IPS-18c (cell line): ENCODE measurements around the gene NCLN.
"Not testable (repeated sequence)": the region's sequence is repeated elsewhere in the genome, so short reads cannot be mapped to it uniquely, and the experiment has no call there.

Experiments
- H3K4me3 ChIP-seq: 2 replicates; pipeline ENCODE4 v1.7.0; 2013; ENCODE audit warnings: low read depth, mild to moderate bottlenecking, low read length, moderate library complexity; ENCODE audit not compliant: insufficient read depth
- H3K9me3 ChIP-seq: one replicate; pipeline ENCODE4 v1.6.1; 2013; ENCODE audit warnings: mild to moderate bottlenecking, low read length, moderate library complexity; ENCODE audit not compliant: control insufficient read depth, insufficient read depth

The NCLN gene

GRCh38 chr19:3204646-3205275, 19.0 kb downstream of the NCLN start:
- no peak overlapping the region for H3K4me3 ChIP-seq

GRCh38 chr19:3206216-3206953, 20.7 kb downstream of the NCLN start:
- H3K9me3 ChIP-seq = peaks cover 2% of the 10 kb centered on the region

More at GRCh38 chr19:3204646-3205275, 19.0 kb downstream of the NCLN start:
- H3K9me3 ChIP-seq = no peaks in the 10 kb centered on the region

GRCh38 chr19:3207461-3208242, 21.9 kb downstream of the NCLN start:
- Histone ChIP-seq H3K4me3 (no peak overlapping the region), H3K9me3 (peaks cover 2% of the 10 kb centered on the region)

More at GRCh38 chr19:3206216-3206953, 20.7 kb downstream of the NCLN start:
- H3K4me3 ChIP-seq = no peak overlapping the region

GRCh38 chr19:3208317-3209207, 22.8 kb downstream of the NCLN start:
- Histone ChIP-seq H3K9me3 (peaks cover 2% of the 10 kb centered on the region), H3K4me3 (no peak overlapping the region)

GRCh38 chr19:3210347-3211017, 24.8 kb downstream of the NCLN start:
- Histone ChIP-seq H3K4me3 (no peak overlapping the region), H3K9me3 (peaks cover 2% of the 10 kb centered on the region)

- Histone ChIP-seq H3K4me3 (no peak overlapping the region), H3K9me3 (peaks cover 2% of the 10 kb centered on the region)
Measured at GRCh38 chr19:3211191-3211590, 25.5 kb downstream of the NCLN start.

- H3K4me3 ChIP-seq = no peak overlapping the region
Measured at GRCh38 chr19:3213159-3213558, 27.4 kb downstream of the NCLN start.

GRCh38 chr19:3216874-3217273, 31.1 kb downstream of the NCLN start:
- H3K9me3 ChIP-seq = no peaks in the 10 kb centered on the region

More at GRCh38 chr19:3213159-3213558, 27.4 kb downstream of the NCLN start:
- H3K9me3 ChIP-seq = peaks cover 2% of the 10 kb centered on the region

GRCh38 chr19:3220576-3220975, 34.8 kb downstream of the NCLN start:
- Histone ChIP-seq H3K4me3 (no peak overlapping the region), H3K9me3 (no peaks in the 10 kb centered on the region)

More at GRCh38 chr19:3216874-3217273, 31.1 kb downstream of the NCLN start:
- H3K4me3 ChIP-seq = no peak overlapping the region

GRCh38 chr19:3221576-3221975, 35.8 kb downstream of the NCLN start:
- H3K9me3 ChIP-seq, H3K4me3 ChIP-seq: not testable (repeated sequence)

- no peaks in the 10 kb centered on the region for H3K9me3 ChIP-seq
- H3K4me3 ChIP-seq = no peak overlapping the region
Measured at GRCh38 chr19:3222709-3223108, 37.0 kb downstream of the NCLN start.

- no peaks in the 10 kb centered on the region for H3K9me3 ChIP-seq
- peak within 1 kb of the TSS; percentile 52 for H3K4me3 ChIP-seq
Measured at GRCh38 chr19:3224346-3225168, 38.8 kb downstream of the NCLN start, which contains the start of gene CELF5. Gene CELF5 (plus strand): TSS chr19:3224661. CDS start chr19:3224740, 79 bp downstream.

- Histone ChIP-seq H3K9me3 (no peaks in the 10 kb centered on the region), H3K4me3 (peak overlapping the region; percentile 52; the same call in 1 of the 2 replicates)
Measured at GRCh38 chr19:3225169-3225485, 39.4 kb downstream of the NCLN start.

- peak overlapping the region; percentile 52; the same call in 1 of the 2 replicates for H3K4me3 ChIP-seq
- no peaks in the 10 kb centered on the region for H3K9me3 ChIP-seq
Measured at GRCh38 chr19:3225677-3226093, 40.0 kb downstream of the NCLN start.

GRCh38 chr19:3227054-3227626, 41.4 kb downstream of the NCLN start:
- Histone ChIP-seq H3K9me3 (no peaks in the 10 kb centered on the region), H3K4me3 (no peak overlapping the region)
